Fibroblast of skin of left biceps (primary cell): ENCODE data around the gene SLC30A2.

Experiments used
- DNase-seq, 2 experiments: peaks; one replicate each; pipeline ENCODE4 v3.0.0-alpha.2; 2013; ENCODE audit warnings: low read depth in 2 of 2

Gene SLC30A2

DNA sequence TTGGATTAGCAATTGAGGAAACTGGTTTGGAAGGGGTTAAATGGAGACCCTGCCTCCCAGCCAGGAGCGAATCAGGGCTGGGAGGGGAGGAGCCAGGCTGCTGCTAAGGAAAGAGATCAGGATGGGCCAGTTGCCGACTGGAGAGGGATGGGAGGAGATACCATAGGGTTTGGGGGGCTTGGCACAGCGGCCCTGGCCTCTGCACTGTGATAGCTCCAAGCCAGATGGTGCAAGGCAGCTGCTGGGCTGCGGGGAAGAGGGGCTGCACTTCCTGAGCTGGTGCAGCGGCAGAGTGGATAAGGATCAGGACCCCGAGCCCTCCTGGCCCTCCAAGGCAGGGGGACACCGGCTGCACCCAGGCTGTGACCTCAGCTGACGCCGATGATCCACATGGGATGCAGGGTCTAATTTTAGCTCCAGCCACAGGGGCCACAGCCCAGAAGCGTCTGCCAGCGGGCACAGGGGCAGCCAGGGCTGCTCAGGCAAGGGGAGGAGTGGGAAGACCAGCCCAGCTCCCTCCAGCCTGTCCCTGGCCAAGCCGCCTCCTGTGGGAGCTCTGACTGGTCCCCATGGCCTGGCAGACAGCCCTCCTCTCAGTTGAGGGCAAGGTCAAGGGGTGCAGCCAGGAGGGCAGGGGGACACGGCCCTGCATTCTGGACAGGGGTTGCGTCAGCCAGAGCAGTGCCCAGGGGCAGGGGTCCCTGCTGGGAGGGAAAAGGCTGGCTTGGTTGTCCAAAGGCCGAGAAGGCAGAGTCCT, 24.1 kb downstream of the SLC30A2 start, which contains the start of gene EXTL1:
Gene EXTL1 (plus strand): TSS at position 129 of the 757 bp plus-strand sequence. CDS start 872 bp downstream, outside the sequence.
- no peak for DNase-seq

DNA sequence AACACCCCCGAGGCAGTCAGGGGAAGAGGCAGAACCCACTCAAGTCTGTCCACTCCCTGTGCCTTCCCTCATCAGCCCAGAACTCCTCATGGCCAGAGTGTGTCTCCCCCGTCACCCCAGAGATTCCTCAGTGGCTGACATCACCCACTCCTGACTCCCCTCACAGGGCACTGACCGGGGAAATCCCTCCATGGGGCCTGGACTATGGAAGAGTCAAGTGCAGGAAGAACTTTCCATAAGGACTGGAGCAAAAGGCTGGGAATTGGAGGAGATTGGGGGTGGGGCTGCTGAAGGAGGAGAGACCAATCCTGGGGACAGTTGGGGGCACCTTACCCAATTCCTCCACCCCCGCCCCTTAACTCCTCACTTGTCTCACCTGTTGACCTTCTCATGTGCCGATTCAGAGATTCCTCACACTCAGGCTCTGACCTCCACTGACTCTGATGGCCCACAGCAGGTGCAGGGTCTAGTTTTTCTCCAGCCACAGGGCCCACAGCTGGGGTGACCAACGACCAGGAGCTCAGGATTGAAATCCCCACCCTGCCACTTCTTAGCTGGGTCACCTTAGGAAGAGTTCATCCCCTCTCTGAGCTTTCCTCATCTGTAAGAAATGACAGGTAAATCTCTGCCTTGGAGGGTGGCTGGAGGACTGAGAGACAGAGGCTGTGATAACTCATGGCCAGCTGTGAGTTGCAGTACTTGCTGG, 24.8 kb downstream of the SLC30A2 start:
- no peak for DNase-seq

DNA sequence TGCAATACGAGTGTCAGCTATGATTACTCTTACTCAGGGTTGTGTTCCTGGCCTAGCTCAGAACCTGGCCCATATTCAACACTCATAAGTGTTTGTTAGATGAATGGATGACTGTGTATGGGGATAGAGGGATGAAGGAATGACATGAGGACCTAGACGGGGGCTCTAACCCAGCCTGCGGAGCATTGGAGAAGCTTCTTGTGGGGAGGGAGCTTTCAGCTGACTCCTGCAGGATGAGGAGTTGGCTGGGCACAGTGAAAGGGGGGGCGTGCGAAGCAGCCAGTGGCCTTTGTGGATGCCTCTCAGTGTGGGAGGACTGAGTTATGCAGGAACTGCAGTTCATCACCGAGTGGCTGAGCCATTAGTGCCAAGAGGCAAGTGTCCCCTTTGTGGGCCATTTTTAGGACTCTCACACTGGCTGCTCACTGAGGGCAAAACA, 25.6 kb downstream of the SLC30A2 start:
- no peak for DNase-seq

DNA sequence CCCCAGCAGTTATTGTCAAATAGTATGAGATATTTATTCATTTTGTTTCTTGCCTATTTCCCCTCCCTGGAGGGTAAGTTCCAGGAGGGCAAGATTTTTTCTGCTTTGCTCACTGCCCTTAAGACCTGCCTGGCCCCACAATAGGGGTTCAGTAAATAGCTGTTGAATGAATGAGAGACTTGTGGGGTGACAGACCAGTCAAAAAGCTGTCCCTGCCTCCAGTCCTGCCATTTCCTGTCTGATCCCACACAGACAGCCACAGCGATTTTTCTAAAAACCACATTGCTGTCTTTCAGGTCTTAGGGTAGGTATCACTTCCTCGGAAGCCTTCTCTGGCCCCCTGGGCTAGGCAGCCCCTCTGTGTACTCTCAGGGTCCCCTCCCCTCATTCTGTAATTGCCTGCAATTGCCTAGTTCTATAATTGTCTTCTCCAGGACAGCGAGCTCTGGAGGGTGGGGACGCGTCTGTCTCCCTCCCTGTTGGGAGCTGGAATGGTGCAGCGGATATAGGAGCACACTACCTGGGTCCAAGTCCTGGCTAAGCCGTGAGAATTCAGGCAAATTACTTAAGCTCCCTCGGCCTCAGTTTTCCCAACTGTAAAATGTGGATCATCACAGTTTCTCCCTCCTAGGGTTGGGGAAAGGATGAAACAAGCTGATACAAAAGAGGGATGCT, 26.1 kb downstream of the SLC30A2 start:
- no peak for DNase-seq

DNA sequence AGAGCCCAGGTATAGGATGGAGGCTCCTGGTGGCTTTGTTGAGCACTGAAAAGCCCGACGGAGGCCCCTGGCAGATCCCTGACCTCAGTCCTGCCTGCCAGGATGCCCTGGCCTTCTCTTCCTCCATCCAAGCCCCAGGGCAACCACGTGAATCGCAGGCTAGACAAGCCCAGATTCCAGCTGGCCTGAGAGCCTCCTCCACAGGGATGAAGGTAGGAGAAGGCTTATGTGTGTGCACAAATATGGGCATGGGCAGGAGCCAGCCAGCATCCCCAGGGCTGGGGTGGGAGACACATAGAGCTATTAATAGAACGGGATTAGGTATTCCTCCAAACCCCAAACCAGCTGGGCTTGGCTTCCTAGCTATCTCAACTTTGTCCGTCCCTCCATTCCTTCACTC, 28.3 kb downstream of the SLC30A2 start:
- no peak for DNase-seq

DNA sequence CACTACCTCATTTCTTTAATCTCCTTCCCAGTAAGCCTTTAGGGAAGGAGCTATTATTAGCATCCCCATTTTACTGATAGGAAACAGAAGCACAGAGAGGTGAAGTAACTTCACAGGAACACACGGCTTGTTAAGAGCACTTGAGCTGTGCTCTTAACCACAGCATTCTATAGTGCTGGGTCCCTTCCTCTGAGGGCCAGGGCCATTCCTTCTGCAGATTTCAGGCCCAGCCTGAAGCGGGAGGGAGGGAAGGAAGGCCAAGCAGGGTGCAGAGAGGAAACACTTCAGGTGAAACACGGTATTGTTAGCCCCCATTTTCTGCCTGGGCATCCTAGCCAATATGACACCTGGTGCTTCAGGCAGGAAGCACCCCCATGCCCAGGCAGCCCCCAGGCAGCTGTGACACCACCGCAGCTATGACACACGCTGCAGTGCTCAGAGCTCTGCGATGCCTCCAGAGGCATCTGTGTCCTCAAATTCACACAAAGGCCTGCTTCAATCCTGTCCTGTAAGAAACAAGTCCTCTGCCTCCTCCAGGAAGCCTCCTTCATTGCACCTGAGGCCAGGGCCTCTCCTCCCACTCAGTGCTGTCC, 28.9 kb downstream of the SLC30A2 start:
- DNase-seq = no peak

DNA sequence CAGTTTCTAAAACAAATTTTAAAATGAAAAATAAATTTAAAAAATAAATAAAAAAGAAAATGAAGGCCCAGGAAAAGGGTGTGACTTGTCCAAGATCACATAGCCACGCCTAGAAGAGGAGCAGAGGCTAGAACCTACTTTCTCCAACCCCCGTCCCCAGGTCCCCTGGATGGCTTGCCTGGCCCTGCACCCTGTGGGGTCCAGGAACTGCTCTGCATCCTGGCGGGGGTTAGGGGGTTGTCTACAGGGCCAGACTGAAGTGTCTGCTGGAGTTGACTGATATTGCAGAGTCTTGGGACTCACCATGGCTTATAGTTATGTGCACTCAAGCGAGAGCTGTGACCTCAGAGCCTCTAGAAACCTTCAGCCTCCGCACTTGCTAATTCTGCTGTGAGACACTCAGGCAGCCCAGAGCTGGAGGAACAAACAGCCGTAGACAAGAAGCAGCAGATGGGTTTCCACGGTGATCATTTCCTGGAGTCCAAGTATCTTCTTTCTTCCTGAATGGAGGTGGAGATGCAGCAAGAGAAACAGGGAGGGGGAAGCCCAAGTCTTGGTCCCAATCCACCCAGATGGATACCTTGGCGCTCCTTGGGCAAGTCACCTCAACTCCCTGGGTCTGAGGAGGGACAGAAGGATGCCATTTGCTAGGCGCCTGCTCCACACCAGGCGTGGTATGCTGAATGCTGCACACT, 29.5 kb downstream of the SLC30A2 start:
- no peak for DNase-seq

DNA sequence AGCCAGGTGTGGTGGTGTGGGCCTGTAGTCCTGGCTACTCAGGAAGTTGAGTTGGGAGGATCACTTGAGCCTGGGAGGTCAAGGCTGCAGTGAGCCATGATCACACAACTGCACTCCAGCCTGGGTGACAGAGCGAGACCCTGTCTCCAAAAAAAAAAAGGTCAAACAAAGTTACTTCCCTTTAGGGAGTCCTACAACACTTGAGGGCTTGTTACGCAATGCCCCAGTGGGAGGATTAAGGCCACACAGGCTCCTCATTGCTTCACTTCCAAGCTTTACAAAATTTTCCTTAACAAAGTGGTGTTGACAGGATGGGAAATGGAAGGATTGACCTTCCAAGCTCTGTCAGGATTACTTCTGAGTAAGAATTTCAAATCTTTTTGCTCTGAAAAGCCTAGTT, 30.6 kb downstream of the SLC30A2 start:
- no peak for DNase-seq

DNA sequence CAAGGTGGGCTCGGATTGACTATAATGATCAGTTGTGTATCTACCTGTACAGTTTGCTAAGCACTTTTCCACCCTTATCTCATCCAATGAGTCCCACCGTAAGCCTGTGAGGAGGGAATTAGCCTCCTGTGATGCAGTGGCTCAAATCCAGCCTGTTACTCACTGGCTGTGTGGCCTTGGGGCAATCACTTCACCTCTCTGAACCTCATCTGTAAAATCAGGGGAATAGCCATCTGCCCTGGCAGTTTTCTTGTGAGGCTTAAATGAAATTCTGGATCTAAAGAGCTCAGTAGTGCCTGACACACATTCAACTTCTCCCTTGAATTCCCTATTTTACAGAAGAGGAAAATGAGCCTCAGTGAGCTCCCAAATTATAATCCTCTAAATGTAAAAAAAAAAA, 31.7 kb downstream of the SLC30A2 start:
- no peak for DNase-seq

DNA sequence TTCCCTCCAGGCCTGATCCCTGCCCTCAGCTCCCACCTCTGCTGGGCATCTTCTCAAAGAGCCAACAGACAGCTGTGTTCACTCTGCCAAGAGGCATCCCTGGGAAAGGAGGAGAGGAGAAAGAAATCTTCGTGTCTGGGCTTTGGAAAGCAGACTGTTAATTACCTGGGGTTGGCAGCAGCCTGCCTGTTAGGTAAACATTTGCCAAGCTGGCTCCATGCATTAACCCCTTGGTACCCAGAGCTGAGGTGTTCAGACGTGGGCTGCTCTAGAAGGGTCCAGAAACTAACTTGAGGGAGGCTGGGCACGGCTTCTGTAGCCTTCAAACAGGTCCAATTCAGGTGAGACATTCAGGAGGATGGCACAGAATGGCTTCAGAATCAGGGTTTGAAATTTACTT, 33.1 kb downstream of the SLC30A2 start:
- DNase-seq = no peak

DNA sequence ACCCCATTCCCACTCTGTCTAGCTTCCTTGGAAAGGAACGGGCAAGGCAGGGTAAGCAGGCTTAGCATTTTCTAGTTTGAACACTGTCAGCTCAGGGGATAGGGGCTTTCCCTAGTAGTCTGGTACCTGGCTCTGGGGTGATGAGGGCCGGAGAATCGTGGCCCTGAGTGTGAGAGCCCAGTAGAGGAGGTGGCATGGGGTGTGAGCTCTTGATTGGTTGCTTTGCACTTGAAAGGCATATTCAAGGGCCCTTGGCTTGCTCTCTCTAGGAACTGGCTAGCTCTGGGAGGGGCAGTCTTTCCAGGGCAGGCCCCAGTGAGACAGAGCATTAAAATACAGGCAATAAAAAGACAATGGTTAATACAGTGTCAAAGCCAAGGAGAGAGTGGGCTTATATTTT, 35.1 kb downstream of the SLC30A2 start:
- no peak for DNase-seq

DNA sequence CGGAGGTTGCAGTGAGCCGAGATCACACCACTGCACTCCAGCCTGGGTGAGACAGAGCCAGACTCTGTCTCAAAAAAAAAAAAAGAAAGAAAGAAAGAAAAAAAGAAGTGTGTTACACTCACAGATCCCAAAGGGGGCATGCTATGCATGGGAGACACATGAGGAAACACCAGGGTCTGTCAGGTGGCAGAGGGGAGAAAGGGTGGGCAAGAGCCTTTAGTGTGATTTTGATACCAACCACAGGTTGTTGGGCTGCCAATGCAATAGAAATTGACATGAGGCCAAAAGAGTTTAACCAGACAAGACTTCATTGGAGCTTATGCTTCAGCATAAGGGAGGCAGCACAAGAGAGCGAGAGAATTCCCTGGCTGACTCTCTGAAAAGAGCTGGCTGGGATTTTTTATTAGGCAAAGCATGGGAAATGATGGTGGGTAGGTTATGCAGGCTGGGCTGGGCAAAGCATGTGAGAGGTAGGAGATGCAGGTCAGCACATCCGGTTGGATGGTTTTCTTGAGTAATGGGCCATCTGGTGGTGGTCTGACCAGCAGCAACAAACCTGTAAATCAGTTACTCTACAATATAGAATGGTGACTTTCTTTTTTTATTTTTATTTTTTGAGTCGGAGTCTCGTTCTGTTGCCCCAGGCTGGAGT, 36.0 kb downstream of the SLC30A2 start:
- no peak for DNase-seq

DNA sequence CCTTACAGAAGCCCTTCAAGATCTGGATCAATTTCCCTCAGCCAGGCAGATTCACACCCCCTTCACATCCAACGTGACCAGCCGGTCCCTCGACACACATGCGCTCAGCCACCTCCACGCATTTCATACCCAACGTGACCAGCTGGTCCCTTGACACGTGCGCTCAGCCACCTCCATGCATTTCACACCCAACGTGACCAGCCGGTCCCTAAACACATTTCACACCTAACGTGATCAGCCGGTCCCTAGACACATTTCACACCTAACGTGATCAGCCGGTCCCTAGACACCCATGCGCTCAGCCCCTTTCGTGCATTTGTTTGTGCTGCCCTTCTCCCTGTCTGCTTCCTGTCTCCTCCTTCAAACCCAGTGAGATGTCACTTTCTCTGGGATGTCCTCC, 39.2 kb downstream of the SLC30A2 start:
- DNase-seq = no peak

DNA sequence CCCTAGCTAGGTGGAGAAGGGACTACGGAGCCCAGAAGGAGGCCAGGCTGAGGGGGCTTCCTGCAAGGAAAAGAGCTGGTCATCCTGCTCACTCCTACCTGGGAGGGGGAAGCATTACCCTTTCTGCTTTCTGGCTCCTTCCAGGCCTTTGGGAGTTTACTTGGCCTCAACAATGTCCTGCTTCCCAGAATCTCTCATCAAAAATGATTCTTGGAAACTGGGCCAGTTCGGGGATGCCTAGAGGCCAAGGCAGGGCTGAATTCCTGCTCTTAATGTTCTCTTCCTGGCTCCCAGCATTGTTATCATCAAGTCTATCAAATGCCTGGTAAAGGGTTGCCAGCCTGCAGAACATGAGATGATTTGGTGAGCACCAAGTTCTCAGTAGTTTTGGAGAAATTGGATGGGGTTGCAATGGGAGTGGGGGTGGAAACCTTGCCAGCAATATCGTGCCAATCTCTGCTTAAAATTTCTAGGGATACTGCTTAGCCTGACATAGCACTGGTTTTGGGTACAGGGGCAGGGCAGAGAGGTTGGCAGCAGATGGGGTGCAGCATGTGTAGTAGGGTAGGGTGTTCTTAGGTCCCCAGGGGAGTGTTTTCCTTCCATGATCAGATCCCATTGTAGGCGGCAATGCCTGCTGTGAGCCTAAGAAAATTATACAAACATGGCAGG, 40.3 kb downstream of the SLC30A2 start:
- no peak for DNase-seq

DNA sequence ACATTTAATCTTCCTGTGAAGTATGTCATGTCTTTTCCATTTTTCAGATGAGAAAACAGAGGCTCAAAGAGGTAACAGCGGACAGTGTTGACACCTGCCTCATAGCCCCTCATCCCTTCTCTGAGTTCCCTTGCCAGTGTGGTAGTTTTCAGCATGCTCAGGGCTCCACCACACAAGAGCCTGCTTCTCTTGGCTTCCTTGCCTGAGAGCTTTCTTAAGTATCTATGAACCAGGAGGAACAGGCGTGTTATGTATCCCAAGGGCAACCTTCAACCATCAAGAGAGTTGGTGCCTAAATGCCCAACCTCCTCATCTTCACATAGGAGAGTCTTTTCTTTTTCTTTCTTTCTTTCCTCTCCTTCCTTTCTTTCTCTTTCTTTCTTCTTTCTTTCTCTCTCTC, 42.2 kb downstream of the SLC30A2 start:
- no peak for DNase-seq

DNA sequence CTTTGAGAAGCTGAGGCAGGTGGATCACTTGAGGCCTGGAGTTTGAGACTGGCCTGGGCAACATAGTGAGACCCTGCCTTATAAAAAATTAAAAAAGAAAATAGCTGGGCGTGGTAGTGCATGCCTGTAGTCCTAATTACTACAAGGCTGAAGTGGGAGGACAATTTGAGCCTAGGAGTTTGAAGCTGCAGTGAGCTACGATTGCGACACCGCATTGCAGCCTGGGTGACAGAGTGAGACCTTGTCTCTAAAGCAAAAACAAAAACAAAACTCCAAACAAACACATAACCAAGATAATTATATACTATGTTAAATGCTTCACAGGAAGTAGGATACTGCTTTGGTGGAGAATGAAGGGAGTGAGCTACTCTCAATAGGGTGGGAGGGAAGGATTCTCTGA, 42.7 kb downstream of the SLC30A2 start:
- no peak for DNase-seq

DNA sequence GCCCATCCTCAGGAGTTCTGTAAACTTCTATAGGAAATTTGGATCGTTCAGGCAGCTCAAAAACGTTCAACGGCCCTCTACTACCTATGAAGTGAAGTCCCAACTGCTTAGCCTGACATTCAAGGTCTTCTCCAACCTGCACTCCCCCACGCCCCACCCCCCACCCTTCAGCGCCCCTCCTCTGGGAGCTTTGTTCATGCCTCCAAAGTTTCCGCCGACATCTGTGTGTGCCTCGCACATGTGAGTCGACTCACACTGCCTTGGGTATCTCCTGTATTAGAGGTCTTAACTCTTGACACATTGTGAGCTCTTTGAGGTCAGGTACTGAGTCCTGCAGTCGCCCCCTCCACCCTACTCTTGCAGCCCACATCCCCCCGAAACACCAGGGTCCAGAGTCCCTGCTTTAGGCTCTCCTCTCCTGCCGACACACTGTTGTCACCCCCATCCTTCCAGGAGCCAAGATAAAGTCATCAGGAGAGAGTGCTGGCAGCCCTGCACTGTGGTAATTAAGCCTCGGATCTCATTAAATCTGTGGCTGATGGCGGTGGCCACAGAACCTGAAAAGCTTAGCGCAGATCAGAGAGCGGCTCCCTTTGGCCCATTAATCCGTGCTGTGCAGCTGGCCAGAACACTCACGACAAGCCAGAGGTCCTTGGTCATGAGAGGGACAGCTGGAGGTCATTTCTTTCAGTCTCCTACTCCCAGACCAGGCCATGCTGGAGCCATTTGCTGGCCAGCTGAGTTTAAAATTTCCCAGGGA, 46.7 kb downstream of the SLC30A2 start:
- no peak for DNase-seq

DNA sequence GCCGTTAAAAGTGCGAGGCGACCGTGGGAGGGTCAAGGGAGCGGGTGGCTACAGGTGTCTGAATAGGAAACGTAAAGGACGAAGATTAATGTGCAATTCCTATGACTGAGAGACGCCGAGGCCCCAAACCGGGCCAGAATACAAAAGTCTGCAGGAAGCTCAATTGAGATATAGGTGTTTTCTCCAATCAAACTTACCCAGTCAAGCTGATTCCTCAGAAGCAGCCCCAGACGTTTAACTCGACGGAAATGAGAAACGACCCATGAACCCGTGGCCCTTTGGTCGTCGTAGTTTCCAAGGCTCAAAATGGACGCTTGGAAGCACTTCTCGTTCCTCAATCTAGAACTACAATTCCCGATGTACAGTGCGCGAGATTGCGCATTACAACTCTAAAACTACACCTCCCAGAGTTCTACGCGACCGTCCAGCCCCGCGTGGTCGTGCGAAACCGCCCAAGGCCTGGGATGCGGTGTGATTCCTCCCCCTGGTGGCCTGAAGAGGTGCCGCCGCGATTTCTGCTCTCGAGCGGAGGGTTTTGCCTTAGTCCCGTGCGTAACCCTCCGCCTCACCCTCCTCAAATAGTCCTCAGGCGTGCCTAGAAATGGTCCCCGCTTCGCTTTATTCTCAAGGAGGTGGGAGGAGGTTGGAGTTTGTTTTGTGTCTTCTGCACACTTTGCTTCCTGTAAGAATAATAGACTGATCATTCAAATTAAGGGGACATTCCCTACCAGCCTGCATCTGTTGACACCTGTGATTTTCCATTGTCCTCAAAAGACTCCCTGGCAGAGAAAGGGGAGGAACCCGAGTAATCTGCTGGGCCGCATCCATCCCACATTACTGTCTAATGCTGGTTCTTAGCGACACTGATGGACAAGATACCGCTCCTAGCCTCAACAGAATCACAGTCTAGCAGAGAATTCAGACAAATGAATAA, 47.8 kb downstream of the SLC30A2 start, which contains the start of gene PAFAH2:
Gene PAFAH2 (minus strand): TSS at position 236 of the 934 bp plus-strand sequence. CDS start 7,247 bp downstream, outside the sequence.
- DNase-seq = peak; percentile 99
